Keratinocyte (primary cell): ENCODE results near the gene AHRR. TPM values are rescaled to one million over a fixed set of nuclear protein-coding genes. Genes with fewer than 3 reads are reported as not detected.

ENCODE experiments used
- DNase-seq: peaks from one replicate; pipeline ENCODE4 v3.0.0-alpha.2; 2011; ENCODE audit warnings: low read depth, missing footprints, low spot score
- FAIRE-seq: peaks from 2 replicates; lab custom pipeline; 2011; peaks lifted over from hg19 to GRCh38; lab: Jason Lieb, UNC
- H2AFZ ChIP-seq: 2 replicates; pipeline ENCODE4 v1.6.0; 2012; ENCODE audit warnings: low read length, control low read depth, inconsistent platforms; ENCODE audit not compliant: control insufficient read depth
- H3K27ac ChIP-seq: 2 replicates; pipeline ENCODE4 v1.5.1; 2011; ENCODE audit warnings: low read length; ENCODE audit not compliant: control insufficient read depth, insufficient read depth
- H3K27me3 ChIP-seq: 3 replicates; pipeline ENCODE4 v1.6.0; 2011; ENCODE audit warnings: low read length; ENCODE audit not compliant: control insufficient read depth, insufficient read depth; ENCODE audit errors: extremely low read depth
- H3K36me3 ChIP-seq, 2 experiments: 2 replicates in 1 of 2; 3 replicates in 1 of 2; pipeline ENCODE4 v1.5.1; 2011; ENCODE audit warnings: low read length in 2 of 2, mild to moderate bottlenecking in 1 of 2; ENCODE audit not compliant: control insufficient read depth in 2 of 2, insufficient read depth in 2 of 2; ENCODE audit errors: extremely low read depth in 1 of 2
- H3K4me1 ChIP-seq: 3 replicates; pipeline ENCODE4 v1.5.1; 2011; ENCODE audit warnings: low read length; ENCODE audit not compliant: control insufficient read depth, insufficient read depth; ENCODE audit errors: extremely low read depth
- H3K4me2 ChIP-seq: 3 replicates; pipeline ENCODE4 v1.6.0; 2011; ENCODE audit warnings: low read depth, low read length; ENCODE audit not compliant: control insufficient read depth, insufficient read depth; ENCODE audit errors: extremely low read depth
- H3K4me3 ChIP-seq, 3 experiments: fragments of 200-600 bp in 1 of 3; sonication (generic) in 1 of 3; 2 replicates in 2 of 3; 3 replicates in 1 of 3; pipeline ENCODE4 v1.5.1; 2011 to 2016; ENCODE audit warnings: low read length in 3 of 3, mild to moderate bottlenecking in 3 of 3, control low read depth in 2 of 3, inconsistent platforms in 1 of 3, low read depth in 1 of 3, mixed read lengths in 1 of 3, mixed run types in 1 of 3, moderate library complexity in 1 of 3; ENCODE audit not compliant: control insufficient read depth in 2 of 3, insufficient read depth in 2 of 3; ENCODE audit errors: extremely low read depth in 1 of 3
- H3K79me2 ChIP-seq: 2 replicates; pipeline ENCODE4 v1.6.0; 2012; ENCODE audit warnings: low read length; ENCODE audit not compliant: control insufficient read depth, insufficient read depth
- H3K9ac ChIP-seq: 3 replicates; pipeline ENCODE4 v1.6.0; 2011; ENCODE audit warnings: low read length; ENCODE audit not compliant: control insufficient read depth, insufficient read depth; ENCODE audit errors: extremely low read depth
- H3K9me1 ChIP-seq: 3 replicates; pipeline ENCODE4 v1.6.0; 2011; ENCODE audit warnings: low read length; ENCODE audit not compliant: control insufficient read depth, insufficient read depth; ENCODE audit errors: extremely low read depth
- H3K9me3 ChIP-seq: 2 replicates; pipeline ENCODE4 v1.5.1; 2012; ENCODE audit warnings: low read depth, low read length; ENCODE audit not compliant: control insufficient read depth
- H4K20me1 ChIP-seq: 3 replicates; pipeline ENCODE4 v1.6.0; 2011; ENCODE audit warnings: low read length; ENCODE audit not compliant: control insufficient read depth, insufficient read depth; ENCODE audit errors: extremely low read depth
- EZH2 ChIP-seq: IDR thresholded peaks from one replicate; pipeline ENCODE4 v1.6.1; 2012; ENCODE audit warnings: inconsistent platforms, mild to moderate bottlenecking, low read length, moderate library complexity
- dilution Hi-C: fragments of 300-500 bp; cut with MboI; formaldehyde crosslinking; loops from one replicate; pipeline ENCODE4 v1.7.0; 2020; ENCODE audit warnings: low sequenced_read_pairs; ENCODE audit not compliant: extremely low pct_ligation_motif_present
- polyA plus RNA-seq, 5 experiments: library from polyadenylated mRNA; depleted of rRNA in 3 of 5; stranded (reverse) in 3 of 5; stranded (forward) in 1 of 5; unstranded in 1 of 5; fragments of >200 nt; gene quantifications; 1 replicate in 1 of 5; 2 replicates in 3 of 5; 3 replicates in 1 of 5; pipeline versions ENCODE4 v1.2.1 to v1.2.3, GENCODE V29; 2011 to 2012; ENCODE audit warnings: missing spikeins in 2 of 5, low read depth in 1 of 5, low replicate concordance in 1 of 5
- TF ChIP-seq, protein P1 (sequence below), 3 experiments: IDR thresholded peaks in 1 of 3; conservative IDR thresholded peaks in 1 of 3; optimal IDR thresholded peaks in 1 of 3; 2 replicates in 2 of 3; 3 replicates in 1 of 3; pipeline versions ENCODE3 to v1.5.1; 2011; ENCODE audit warnings: low read length in 3 of 3, mild to moderate bottlenecking in 3 of 3, moderate library complexity in 2 of 3, control low read depth in 1 of 3, inconsistent platforms in 1 of 3; ENCODE audit not compliant: insufficient read depth in 2 of 3; ENCODE audit errors: extremely low read depth in 1 of 3

Gene AHRR
- polyA plus RNA-seq, 1 donor (not counting 4 experiments of a cell fraction or from before 2014, with no cell fraction given) = 0.24 TPM

DNA sequence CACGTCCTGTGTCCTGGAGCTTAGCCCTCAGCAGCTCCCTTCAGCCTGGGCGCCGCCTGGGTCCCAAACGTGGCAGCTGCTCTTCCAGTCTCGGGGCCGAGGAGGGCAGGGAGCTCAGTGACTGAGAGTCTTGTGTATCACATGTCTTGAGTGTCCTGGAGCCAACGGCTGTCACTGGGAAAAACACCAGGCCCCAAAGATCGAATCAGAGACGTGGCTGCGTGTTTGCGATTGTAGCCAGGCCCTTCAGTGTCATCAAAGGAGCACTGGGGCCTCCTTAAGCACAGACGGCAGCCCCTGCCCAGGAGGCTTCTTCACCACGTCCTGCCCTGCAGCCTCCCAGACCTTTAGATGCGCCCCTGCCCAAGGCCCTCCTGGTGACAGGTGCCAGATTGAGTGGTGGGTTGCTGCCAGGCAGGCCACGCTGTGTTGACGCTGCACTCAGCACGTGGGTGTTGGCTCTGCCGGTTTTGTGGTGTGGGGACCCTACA is 115.8 kb downstream of the AHRR start:
- Histone ChIP-seq H2AFZ (no peak overlapping the region), H3K4me2 (no peak overlapping the region), H3K4me3 (no peak overlapping the region), H3K27ac (no peak overlapping the region), H3K4me1 (peaks cover 3% of the 10 kb centered on the region), H3K9me3 (no peaks in the 10 kb centered on the region), H3K9me1 (no peaks in the 10 kb centered on the region), H3K36me3 (no peaks in the 10 kb centered on the region), H3K79me2 (peaks cover 2% of the 10 kb centered on the region), H3K27me3 (no peaks in the 10 kb centered on the region), H4K20me1 (no peaks in the 10 kb centered on the region), H3K9ac (no peak overlapping the region)
- no peak for FAIRE-seq
- TF ChIP-seq EZH2 = no peak
- TF ChIP-seq, protein P1, sequence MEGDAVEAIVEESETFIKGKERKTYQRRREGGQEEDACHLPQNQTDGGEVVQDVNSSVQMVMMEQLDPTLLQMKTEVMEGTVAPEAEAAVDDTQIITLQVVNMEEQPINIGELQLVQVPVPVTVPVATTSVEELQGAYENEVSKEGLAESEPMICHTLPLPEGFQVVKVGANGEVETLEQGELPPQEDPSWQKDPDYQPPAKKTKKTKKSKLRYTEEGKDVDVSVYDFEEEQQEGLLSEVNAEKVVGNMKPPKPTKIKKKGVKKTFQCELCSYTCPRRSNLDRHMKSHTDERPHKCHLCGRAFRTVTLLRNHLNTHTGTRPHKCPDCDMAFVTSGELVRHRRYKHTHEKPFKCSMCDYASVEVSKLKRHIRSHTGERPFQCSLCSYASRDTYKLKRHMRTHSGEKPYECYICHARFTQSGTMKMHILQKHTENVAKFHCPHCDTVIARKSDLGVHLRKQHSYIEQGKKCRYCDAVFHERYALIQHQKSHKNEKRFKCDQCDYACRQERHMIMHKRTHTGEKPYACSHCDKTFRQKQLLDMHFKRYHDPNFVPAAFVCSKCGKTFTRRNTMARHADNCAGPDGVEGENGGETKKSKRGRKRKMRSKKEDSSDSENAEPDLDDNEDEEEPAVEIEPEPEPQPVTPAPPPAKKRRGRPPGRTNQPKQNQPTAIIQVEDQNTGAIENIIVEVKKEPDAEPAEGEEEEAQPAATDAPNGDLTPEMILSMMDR (optimal IDR thresholded peaks at IDR 0.05 in 1 of 3, IDR thresholded peaks at IDR 0.05 in 1 of 3, conservative IDR thresholded peaks at IDR 0.05 in 1 of 3; ENCODE audit: extremely low read depth in 1 of 3, insufficient read depth in 2 of 3, low read length in 3 of 3) = no peak
- dilution Hi-C loops = no loop called here
- DNase-seq = no peak

DNA sequence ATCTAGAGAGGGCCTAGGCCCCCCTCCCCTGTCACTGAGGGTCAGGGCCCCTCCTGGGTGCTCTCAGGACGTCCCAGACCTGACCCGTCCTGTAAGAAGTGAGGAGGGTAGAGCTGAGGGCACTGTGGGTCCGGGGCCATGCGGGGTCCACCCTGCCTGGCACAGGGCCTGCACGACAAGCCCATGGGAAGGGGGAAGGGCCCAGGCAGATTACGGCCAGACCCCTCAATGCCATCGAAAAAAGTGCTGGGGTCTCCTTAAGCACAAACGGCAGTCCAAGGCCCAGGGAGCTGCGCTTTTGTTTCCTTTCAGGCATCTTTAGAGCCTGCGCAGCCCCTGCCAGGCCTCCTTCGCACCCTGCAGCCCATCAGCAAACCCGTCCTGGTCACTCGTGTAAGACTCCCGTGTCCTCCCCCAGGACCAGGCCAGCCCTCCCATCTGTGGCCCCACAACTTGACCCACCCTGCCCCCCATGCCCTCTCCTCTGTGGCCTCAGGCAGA is 117.0 kb downstream of the AHRR start:
- no peaks in the 10 kb centered on the region for H3K9me3 ChIP-seq
- no peak for DNase-seq
- peaks cover 5% of the 10 kb centered on the region for H3K4me1 ChIP-seq
- no peak for FAIRE-seq
- no peak overlapping the region for H2AFZ ChIP-seq
- H3K27ac ChIP-seq = no peak overlapping the region
- no peaks in the 10 kb centered on the region for H3K36me3 ChIP-seq
- H3K9me1 ChIP-seq = no peaks in the 10 kb centered on the region
- TF ChIP-seq, protein P1 (optimal IDR thresholded peaks at IDR 0.05 in 1 of 3, IDR thresholded peaks at IDR 0.05 in 1 of 3, conservative IDR thresholded peaks at IDR 0.05 in 1 of 3; ENCODE audit: extremely low read depth in 1 of 3, insufficient read depth in 2 of 3, low read length in 3 of 3) = no peak
- TF ChIP-seq EZH2 = no peak
- no peak overlapping the region for H3K4me2 ChIP-seq
- H3K9ac ChIP-seq = no peak overlapping the region
- H4K20me1 ChIP-seq = no peaks in the 10 kb centered on the region
- H3K79me2 ChIP-seq = peaks cover 6% of the 10 kb centered on the region
- no peaks in the 10 kb centered on the region for H3K27me3 ChIP-seq
- dilution Hi-C loops = no loop called here
- no peak overlapping the region for H3K4me3 ChIP-seq
